ENCODE data around the gene LEP. TPM values are rescaled to one million over a fixed set of nuclear protein-coding genes. Genes with fewer than 3 reads are reported as not detected.

The LEP gene
- total and polyA plus RNA-seq, 2 donors (not counting 1 experiment from before 2014, with no cell fraction given) = not detected

DNA sequence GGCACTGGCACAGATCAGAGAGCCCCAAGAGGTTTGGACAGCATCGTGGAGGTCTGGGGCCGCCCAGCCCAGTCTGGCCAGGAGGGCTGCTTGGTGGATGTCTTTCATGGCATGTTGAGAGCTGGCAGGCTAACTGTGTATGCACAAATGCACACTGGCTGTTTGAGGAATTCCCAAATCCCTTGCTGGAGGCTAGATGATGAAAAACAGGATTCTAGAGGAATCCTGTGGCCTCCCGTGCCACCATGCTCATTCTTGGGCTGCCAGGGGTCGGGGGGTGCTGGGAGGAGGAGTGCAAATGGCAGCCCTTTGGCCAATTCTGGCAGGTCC lies 26.5 kb downstream of the LEP start:
- Mint-ChIP-seq H3K4me1 (no peaks in the 10 kb centered on the region), H3K27ac (no peak overlapping the region), H3K4me3 (no peak overlapping the region), H3K9me3 (ENCODE audit: insufficient read depth) (no peaks in the 10 kb centered on the region), H3K27me3 (peaks cover 34% of the 10 kb centered on the region)
- Histone ChIP-seq H3K4me2 (replicated peaks; ENCODE audit: low read depth, low read length, poor library complexity, severe bottlenecking) (no peak overlapping the region), H4K20me1 (ENCODE audit: control insufficient read depth, insufficient read depth, low read length, poor library complexity, severe bottlenecking) (no peaks in the 10 kb centered on the region), H3K27me3 (replicated peaks in 1 of 4; ENCODE audit: control extremely low read depth in 1 of 4, control insufficient read depth in 3 of 4, insufficient read depth in 4 of 4, low read length in 3 of 4) (peaks cover 0 to 21% (median 0%) of the 10 kb centered on the region in 4 experiments), H3K36me3 (replicated peaks in 1 of 2; ENCODE audit: control extremely low read depth in 1 of 2, control insufficient read depth in 1 of 2, extremely low read depth in 1 of 2, insufficient read depth in 2 of 2, low read length in 1 of 2) (no peaks in the 10 kb centered on the region), H3K27ac (ENCODE audit: low read length in 2 of 2) (no peak overlapping the region), H2AFZ (ENCODE audit: insufficient read depth, low read depth, low read length, poor library complexity, severe bottlenecking) (no peak overlapping the region), H3K9me3 (ENCODE audit: control extremely low read depth in 1 of 3, control insufficient read depth in 2 of 3, insufficient read depth in 1 of 3, low read length in 2 of 3) (peaks cover 0 to 19% (median 0%) of the 10 kb centered on the region in 3 donors), H3K4me1 (ENCODE audit: control insufficient read depth in 2 of 2, insufficient read depth in 2 of 2, low read length in 2 of 2) (no peaks in the 10 kb centered on the region), H3K9ac (ENCODE audit: low read length) (no peak overlapping the region), H3K4me3 (ENCODE audit: control extremely low read depth in 1 of 5, extremely low read depth in 1 of 5, insufficient read depth in 1 of 5, low read depth in 2 of 5, low read length in 4 of 5) (no peak overlapping the region), H3K79me2 (ENCODE audit: control insufficient read depth, insufficient read depth, low read length) (no peaks in the 10 kb centered on the region)
- ChIA-PET POLR2A (no interaction called here), CTCF (no interaction called here)
- TF ChIP-seq CTCF (IDR thresholded peaks at IDR 0.05) = no peak
- TF ChIP-seq EZH2 (IDR thresholded peaks at IDR 0.05; ENCODE audit: borderline replicate concordance, insufficient read depth, low read depth, low read length, poor library complexity, severe bottlenecking) = no peak
- intact Hi-C loops (cut with micrococcal nuclease) = no loop called here
- DNase-seq = no peak
- WGBS (ENCODE audit: insufficient coverage) = 92% methylated on average over 4 of the region's 4 CpGs
- no peak for ATAC-seq (ENCODE audit: low read depth)

DNA sequence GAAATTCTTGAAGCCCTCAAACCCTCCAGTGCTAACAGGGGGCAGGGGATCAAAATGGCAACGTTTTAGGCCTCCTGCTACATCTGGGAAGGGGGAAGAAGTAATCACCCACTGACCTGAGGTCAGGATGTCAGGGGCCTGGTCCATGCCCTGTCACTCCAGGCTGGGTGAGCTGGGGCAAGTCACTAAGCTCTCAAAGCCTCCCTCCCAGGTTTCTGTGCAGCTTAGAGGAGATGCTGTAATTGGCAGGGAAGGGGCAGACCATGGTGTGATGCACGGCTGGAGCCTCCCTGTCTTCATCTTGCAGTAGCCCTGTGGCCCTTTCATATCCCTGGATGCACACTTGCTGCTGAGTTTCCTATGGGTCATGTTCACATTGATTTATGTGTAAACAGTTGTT lies 27.2 kb downstream of the LEP start:
- ATAC-seq (ENCODE audit: low read depth) (no peak), DNase-seq (no peak)
- Histone ChIP-seq H3K79me2 (ENCODE audit: control insufficient read depth, insufficient read depth, low read length) (no peaks in the 10 kb centered on the region), H3K4me1 (ENCODE audit: control insufficient read depth in 2 of 2, insufficient read depth in 2 of 2, low read length in 2 of 2) (no peaks in the 10 kb centered on the region), H3K9me3 (ENCODE audit: control extremely low read depth in 1 of 3, control insufficient read depth in 2 of 3, insufficient read depth in 1 of 3, low read length in 2 of 3) (peaks cover 0 to 19% (median 0%) of the 10 kb centered on the region in 3 donors), H3K4me3 (ENCODE audit: control extremely low read depth in 1 of 5, extremely low read depth in 1 of 5, insufficient read depth in 1 of 5, low read depth in 2 of 5, low read length in 4 of 5) (no peak overlapping the region), H3K4me2 (replicated peaks; ENCODE audit: low read depth, low read length, poor library complexity, severe bottlenecking) (no peak overlapping the region), H3K27ac (ENCODE audit: low read length in 2 of 2) (no peak overlapping the region), H3K27me3 (replicated peaks in 1 of 4; ENCODE audit: control extremely low read depth in 1 of 4, control insufficient read depth in 3 of 4, insufficient read depth in 4 of 4, low read length in 3 of 4) (peaks cover 0 to 21% (median 0%) of the 10 kb centered on the region in 4 experiments), H3K36me3 (replicated peaks in 1 of 2; ENCODE audit: control extremely low read depth in 1 of 2, control insufficient read depth in 1 of 2, extremely low read depth in 1 of 2, insufficient read depth in 2 of 2, low read length in 1 of 2) (no peaks in the 10 kb centered on the region), H4K20me1 (ENCODE audit: control insufficient read depth, insufficient read depth, low read length, poor library complexity, severe bottlenecking) (no peaks in the 10 kb centered on the region), H3K9ac (ENCODE audit: low read length) (no peak overlapping the region), H2AFZ (ENCODE audit: insufficient read depth, low read depth, low read length, poor library complexity, severe bottlenecking) (no peak overlapping the region)
- TF ChIP-seq CTCF (IDR thresholded peaks at IDR 0.05) (no peak), EZH2 (IDR thresholded peaks at IDR 0.05; ENCODE audit: borderline replicate concordance, insufficient read depth, low read depth, low read length, poor library complexity, severe bottlenecking) (no peak)
- 17% methylated on average over 1 of the region's 2 CpGs for WGBS (ENCODE audit: insufficient coverage)
- Mint-ChIP-seq H3K4me3 (no peak overlapping the region), H3K27me3 (peaks cover 36% of the 10 kb centered on the region), H3K9me3 (ENCODE audit: insufficient read depth) (no peaks in the 10 kb centered on the region), H3K27ac (no peak overlapping the region), H3K4me1 (peaks cover 1% of the 10 kb centered on the region)
- ChIA-PET CTCF (no interaction called here), POLR2A (no interaction called here)
- intact Hi-C loops (cut with micrococcal nuclease) = no loop called here

All from B cell (primary cell).